Stimulated activated CD8-positive, alpha-beta memory T cell treated with anti-CD3 and anti-CD28 coated beads, Interleukin-12 subunit alpha, Interleukin-12 subunit beta, amount 100 ng/mL, for 4 hours (primary cell): Measurements from ENCODE around the gene TMEM18.

Experiments
- DNase-seq: peaks from one replicate; pipeline ENCODE4 v3.0.0-alpha.2; 2020; ENCODE audit warnings: low read depth

Gene TMEM18

DNA sequence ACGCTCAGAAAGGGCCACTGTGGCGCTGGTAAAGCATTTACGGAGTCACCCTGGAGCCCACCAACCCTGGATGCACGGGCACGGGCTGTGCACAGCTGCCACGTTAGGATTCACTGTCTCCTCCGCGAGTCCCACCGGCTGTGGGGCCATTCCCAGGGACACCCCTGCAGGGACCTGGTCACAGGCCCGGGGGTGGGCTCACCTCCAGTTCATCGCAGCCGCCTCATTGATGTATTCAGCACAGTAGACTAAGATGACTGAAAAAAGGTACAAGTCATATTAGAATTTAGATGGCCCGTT is 4.7 kb downstream of the TMEM18 start:
- DNase-seq: no peak

DNA sequence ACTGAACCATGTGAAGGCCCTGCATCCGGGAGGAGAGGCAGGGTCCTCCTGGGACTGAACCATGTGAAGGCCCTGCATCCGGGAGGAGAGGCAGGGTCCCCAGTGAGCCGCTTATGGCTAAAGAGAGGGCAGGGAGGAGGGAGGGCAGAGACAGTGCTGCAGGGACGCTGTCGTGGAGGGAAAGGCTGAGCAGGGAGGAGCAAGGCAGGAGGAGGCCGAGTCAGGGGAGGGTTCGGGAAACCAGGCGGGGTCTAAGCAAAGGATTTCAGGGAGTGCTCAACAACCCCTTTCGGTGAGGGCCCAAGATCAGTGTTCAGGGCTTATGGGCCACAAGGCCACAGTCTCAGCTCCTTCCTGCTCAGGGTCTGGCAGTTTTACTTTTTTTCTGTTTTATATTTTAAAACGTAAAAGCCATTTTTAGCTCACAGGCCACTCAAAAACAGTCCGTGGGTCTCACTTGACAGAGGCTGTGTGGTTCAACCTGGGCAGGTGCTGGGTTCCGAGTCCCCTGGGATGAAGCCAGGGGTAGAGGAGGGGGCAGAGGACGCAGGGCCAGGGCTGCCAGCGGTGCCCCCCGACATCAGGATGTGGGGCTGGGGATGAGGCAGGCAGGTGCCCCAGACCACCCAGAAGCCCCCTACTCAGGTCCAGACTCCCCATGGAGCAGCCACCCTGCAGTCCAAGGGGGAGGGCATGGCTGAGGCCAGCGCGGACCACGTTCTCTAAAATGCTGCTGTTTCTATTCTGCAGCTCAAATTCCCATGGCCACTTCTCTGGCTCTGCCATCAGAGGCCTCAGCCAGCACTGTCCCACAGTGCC is 5.2 kb downstream of the TMEM18 start:
- DNase-seq: no peak

DNA sequence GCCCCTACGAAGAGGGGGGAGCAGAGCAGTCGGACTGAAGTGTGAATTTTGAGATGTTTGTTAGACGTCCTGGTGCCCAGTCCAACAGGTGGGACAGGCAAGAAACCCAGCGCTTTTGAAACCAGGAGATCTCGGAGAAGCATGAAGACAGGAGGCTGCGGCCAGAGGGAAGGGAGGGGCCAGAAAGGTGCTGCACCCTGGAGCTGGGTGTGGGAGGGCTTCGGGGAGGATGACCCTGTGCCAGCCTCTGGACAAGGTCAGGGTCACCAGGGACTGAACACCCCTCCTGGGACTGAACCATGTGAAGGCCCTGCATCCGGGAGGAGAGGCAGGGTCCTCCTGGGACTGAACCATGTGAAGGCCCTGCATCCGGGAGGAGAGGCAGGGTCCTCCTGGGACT is 6.1 kb downstream of the TMEM18 start:
- no peak for DNase-seq

DNA sequence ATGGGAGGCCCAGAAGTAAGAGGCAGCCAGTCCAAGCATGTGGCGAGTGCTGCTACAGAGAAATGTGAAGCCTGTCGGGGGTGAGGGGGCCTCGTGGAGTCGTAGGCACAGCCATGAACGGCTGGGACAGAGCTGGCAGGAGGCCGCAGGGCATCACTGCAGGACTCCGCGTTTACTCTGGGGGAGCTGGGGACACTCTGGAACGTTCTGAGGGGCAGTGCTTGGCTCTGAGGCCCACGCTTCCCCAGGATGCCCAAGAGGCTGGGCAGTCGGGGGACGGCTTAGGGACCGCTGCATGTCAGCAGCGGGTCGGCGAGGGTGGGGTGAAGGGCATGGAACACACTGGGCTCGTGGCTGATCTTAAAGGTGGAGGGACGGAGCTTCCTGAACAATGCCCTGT is 6.6 kb downstream of the TMEM18 start:
- DNase-seq: no peak

DNA sequence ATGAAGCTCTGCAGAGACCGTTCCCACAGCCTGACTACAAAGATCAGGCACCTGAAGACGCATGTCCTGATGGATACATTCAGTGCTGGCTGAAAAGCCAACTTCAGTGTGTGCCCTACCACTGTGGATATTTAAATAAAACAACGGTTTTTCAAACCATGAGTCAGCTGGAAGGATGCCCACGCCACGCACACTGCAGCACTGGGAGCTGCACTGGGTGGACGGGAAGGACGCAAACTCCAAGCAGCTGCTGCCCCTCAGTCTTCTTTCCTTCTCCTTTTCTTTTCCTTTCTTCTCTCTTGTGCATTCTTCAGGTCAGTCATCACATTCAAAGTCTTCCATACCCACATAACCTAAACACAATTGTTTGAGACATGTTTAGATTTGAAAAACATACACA is 7.9 kb downstream of the TMEM18 start:
- DNase-seq: no peak

DNA sequence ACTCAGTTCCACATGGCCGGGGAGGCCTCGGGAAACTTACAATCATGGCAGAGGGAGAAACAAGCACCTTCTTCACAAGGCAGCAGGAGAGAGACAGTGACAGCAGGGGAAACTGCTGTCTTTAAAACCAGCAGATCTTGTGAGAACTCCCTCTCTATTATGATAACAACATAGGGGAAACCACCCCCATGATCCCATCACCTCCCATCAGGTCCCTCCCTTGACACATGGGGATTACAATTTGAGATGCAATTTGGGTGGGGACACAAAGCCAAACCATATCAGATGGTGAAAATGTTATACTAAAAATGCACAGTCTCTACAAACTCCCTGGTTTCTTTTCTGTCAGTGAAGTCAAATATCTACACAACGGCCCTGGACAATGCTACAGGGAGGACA is 9.2 kb downstream of the TMEM18 start:
- no peak for DNase-seq

DNA sequence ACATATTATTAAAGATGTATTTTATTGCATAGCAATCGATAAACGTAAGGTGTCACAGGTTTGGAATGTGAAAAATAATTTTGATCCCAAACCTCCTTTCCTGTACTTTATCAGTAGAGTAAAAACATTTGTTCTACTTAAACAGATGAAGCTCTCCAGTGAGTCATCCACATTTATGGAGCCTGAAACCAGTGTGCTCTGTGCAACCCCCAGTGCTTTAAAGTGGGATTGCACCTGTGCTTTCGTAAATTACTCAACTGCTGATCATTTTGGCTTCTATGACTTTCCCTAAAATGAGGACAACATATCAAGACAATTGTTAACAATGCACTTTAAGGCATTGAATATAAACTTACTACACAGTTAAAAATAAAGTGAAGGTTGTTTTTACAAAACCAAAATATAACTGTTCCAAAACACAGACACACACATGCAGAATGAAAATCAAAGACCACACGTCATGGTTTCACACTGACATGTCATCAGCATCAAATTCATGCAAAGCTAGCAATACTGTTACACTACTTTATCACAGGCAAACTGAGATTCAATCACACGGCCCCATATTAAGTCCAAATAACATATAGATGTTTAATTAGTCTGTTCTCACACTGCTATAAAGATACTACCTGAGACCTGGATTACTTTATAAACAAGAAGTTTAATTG is 9.7 kb downstream of the TMEM18 start:
- DNase-seq: no peak

DNA sequence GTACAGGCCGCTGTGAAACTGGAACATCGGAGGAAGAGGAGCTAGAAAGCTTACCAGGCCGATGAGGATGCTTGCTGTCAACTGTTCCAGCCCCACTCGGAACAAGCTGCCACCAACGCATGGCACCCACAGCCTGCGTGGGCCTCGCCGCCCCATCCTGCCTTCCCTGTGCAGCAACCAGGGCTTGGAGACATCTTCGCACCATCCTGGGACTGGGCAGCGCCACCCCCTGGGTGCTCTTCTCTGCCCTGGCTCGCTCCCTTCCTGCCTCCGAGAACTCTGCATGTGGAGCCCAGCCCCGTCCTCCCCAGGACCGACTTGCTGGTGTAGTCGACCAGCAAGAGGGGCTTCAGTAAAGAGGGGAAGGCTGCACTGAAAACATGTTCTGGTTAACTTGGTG is 10.8 kb downstream of the TMEM18 start:
- DNase-seq: no peak

DNA sequence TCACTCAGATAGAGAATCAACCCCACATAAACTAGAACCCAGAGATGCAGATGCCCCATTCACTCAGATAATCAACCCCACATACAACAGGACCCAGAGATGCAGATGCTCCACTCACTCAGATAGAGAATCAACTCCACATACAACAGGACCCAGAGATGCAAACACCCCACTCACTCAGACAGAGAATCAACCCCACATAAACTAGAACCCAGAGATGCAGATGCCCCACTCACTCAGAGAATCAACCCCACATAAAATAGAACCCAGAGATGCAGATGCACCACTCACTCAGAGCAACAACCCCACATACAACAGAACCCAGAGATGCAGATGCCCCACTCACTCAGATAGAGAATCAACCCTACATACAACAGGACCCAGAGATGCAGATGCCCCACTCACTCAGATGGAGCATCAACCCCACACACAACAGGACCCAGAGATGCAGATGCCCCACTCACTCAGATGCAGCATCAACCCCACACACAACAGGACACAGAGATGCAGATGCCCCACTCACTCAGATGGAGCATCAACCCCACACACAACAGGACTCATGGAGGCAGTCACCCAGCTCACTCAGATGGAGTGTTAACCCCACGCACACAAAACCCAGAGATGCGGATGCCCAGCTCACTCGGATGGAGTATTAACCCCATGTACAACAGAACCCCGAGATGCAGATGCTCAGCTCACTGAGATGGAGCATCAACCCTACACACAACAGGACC is 11.7 kb downstream of the TMEM18 start:
- no peak for DNase-seq

DNA sequence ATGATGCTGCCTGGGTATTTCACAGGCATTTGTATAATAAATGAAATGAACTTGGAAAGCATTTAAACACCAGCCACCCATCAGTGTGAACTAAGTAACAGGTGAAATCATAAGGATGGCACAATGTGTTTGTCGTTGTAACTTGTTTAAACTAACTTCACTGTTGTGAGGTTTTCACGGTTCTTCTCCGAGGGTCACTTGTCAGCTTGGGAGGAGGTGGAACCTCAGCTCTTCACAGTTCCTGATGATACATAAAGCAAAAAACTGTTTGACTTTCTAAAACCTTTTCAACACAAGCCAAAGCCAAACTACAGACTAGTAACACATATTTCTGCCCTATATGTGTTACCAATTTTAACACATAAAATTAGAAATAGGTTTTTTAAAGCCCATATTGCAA is 13.1 kb downstream of the TMEM18 start:
- DNase-seq: no peak

DNA sequence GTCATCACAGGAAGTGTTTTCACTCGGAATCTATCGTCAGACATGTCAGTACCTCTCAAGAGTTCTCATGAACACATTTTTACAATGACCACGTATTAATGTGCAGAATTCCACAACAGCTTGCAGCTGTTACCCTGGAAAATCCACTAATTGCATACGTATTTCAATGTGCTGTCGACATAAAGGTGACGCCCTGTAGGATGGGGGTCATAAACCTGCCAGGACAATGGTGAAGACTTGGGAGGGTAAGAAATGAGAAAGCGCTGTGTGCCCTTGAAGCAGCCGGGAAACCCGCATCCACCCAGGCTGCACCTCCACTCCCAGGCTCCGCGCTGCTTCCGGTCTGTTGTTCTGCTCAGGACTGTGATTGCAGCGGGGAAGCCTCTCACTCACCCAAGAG is 14.0 kb downstream of the TMEM18 start:
- no peak for DNase-seq

DNA sequence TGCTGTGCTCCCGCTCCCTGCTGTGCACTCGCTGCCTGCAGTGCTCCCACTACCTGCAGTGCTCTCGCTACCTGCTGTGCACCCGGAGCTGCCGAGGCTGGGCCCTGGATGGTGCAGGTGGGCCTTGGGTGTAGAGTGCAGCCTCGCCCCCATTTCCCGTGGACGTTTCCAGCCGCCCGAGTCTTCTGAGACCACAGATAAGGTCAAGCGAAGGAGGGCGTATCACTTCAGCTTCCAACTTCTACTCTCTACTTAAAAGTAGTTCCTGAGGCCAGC is 15.9 kb downstream of the TMEM18 start:
- no peak for DNase-seq

DNA sequence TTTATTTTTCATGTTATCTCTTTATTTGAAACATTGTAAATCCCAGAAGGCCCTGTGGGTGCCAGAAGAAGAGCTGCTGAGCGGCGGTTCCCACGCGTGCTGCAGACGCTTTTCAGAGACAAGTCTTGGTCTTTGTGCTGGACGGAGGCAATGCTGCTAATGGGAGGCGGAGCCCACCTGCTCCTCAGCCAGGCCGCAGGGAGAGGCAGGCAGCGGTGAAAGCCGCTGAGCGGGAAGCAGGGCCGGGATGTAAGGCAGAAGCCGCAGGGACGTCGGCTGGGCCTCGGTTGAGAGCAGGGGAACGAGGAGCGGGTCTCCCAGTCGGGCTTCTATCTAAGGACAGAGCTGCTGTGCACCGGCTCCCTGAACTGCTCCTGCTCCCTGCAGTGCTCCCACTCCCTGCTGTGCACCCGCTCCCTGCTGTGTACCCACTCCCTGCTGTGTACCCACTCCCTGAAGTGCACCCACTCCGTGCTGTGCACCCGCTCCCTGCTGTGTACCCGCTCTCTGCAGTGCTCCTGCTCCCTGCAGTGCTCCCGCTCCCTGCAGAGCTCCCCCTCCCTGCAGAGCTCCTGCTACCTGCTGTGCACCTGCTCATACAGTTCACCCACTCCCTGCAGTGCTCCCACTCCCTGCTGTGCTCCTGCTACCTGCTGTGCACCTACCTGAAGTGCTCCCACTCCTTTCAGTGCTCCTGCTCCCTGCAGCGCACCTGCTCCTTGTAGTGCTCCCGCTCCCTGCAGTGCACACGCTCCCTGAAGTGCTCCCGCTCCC is 16.4 kb downstream of the TMEM18 start:
- DNase-seq: no peak

DNA sequence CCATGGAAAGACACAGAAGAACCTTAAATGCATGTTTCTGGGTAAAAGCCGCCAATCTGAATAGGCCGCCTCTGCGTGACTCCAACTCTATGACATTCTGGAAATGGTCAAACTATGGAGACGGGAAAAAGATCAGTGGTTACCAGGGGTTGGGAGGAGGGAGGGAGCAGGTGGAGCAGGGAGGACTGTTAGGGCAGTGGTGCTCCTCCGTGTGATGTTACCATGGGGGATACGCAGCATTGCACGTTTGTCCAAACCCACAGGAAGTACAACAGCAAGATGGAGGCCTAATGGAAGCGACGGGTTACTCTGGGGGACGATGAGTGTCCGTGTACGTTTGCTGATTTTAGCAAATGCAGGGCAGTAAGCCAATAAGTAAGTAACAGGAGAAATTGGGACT is 17.2 kb downstream of the TMEM18 start:
- DNase-seq: no peak

DNA sequence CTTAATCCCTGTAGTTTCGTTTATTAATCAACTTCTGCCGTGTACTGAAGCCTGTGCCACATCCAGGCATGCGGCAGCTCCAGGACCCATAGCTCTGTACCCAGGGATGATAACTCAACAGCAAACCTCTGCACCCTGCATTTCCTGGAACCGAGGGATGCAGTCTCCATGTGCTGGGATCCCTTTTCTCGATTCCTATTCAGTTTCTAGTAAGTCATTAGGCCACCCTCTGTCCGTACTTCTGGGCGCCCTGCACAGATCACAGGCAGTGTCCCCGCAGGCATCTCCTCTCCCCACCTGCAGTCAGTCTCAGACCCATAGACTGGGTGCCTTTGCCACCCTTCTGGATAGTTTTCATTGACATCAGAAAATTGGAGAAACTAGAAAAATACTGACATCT is 18.8 kb downstream of the TMEM18 start:
- no peak for DNase-seq

DNA sequence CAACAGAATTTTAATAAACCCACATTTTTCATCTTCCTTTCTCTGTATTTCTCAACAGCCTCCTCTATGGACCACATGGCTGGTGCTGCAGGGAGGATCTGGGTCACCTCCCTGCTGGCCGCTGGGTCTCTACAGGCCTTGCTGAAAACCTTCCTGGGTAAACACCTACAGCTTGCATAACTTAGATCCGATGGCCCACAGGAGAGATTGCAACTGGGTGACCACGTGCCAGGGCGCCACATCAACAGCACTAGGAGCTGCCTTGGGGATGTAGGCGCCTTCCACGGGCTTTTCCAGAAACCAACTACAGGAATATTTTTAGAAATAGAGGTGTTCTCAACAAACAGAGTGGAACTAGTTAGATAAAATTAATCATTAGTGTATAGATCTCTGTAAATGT is 19.4 kb downstream of the TMEM18 start:
- DNase-seq: no peak

DNA sequence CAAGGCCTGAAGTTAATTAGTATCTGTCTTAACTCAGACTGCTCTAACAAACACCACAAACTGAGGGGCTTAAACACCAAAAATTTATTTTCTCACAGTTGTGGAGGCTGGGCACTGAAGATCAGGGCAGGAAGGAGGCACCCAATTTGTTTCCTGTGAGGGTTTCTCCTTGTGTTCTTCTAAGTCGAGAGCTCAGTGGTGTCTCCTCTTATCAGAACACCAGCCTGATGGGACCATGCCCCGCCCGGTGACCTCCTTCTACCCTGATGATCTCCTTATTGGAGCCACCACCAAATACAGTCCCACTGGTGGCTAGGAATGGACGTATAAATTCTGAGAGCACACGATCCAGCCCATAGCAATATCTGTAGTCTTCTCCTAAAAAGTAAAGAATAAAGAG is 20.5 kb downstream of the TMEM18 start:
- DNase-seq: no peak

DNA sequence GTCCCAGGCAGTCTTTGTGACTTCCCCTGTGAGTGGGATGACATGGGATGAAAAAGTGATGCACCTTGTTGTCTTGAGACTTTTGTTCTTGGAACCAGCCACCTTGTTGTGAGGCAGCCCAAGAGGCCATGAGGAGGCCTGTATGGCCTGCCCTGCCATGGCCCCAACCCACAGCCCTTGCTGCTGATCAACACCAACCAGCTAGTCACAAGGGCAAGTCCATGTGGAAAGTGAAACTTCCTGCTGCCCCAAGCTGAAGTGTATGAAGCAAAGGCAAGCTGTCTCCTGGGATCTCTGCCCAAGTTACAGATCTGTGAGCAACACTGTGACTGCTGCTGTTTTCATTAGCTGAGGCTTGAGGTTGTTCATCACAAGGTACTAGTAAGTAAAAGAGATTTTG is 21.6 kb downstream of the TMEM18 start:
- no peak for DNase-seq

DNA sequence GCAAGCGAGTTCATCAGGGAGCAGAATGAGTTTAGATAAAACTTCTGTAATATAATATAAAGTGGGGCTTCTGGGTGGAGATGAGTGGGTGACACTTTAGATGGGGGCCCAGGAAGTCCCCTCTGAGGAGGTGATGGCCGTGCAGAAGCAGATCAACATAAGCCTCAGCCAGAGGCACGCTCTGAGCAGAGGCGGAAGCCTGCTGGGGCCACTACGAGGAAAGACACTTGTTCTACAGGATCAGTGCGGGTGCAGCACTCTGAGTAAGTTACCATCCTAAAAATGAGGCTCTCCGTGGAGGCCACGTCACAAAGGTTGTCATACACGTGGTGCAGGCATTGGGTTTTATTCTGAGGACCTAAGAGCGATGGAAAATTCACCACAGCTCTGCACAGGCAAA is 22.3 kb downstream of the TMEM18 start:
- DNase-seq: no peak

DNA sequence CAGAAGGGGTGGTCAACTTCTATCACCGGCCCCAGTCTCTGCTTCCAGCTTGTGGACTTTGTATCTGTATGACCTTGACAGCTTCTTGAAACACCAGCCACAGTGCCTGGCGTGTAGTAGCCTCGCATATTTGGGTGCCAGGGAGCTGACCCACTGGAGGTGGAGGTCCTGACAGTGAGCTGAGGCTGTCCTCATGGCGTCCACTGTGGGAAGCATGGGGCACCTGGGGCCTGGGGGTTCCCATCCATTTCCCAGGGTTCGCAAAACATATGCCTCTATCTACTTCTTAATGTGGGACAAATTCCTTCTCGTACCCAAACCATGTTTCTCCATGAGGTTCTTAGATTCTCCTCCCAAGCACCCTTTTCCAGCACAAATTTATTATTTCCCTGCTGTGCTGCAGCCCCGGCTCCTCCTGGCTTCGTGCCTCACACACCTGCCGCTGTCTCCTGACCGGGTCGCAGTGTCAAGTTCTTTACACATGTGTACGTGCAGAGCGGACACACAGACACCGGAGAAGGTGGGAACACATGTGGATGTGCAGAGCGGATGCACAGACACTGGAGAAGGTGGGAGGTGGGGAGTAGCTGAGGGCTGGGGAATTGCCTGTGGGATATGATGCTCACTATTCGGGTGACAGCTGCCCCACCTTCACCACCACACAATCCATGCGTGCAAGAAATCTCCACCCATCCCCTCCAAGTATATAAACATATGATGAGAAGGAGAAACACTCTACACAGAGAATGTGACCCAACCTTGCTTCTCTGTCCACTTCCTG is 23.4 kb downstream of the TMEM18 start:
- DNase-seq: no peak

DNA sequence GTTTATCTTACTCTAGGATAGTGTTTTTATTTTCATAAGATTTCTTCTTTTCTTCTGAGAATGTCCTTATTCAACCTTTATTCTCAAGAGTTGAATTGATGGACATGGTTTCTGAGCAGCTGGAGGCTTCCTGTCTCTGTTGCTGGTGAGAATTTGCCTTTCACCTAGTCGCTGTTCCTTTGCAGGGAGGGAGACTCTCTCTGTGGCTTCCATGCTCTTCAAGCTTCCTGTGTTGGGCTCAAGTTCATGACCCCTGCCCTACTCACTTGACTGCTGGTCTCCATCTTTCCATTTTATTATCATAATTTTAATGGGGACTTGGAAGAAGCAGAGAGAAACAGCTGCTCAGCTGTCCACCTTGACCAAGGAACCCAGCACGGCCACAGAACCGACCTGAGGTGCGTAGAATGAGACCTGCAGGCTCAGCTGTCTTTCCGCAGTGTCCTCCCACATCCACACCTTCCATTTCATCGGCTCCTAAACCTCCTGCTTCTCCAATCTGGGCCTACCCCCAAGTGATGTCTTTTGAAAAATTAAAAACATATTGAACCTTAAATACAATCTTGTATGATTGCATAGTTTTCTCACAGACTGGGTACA is 24.2 kb downstream of the TMEM18 start:
- DNase-seq: no peak

DNA sequence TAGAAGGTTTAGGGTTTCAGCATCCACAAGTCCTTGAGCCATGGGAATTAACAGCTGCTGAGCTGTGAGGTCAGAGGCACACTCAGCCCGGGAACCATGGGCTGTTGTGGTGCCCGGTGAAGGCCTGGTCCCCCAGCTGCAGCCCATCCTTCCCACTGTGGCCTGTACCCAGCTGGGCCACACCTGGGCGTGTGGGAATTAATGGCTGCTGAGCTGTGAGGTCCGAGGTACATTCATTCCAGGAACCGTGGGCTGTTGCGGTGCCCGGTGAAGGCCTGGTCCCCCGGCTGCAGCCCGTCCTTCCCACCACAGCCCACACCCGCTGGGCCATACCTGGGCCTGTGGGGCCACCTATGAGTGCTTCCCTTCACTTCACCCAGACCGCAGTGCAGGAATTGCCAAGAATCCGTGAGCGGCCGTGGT is 25.2 kb downstream of the TMEM18 start:
- DNase-seq: no peak
